Activated CD4-positive, alpha-beta T cell treated with anti-CD3 and anti-CD28 coated beads for 4 hours (primary cell): ENCODE measurements around the gene DPY19L3.
"Not testable (repeated sequence)": the region's sequence is repeated elsewhere in the genome, so short reads cannot be mapped to it uniquely, and the experiment has no call there.

ENCODE experiments used
- DNase-seq, 2 donors: peaks; one replicate each; pipeline ENCODE4 v3.0.0-alpha.2; 2020

Gene DPY19L3

GRCh38 chr19:32397671-32398101, 7.9 kb upstream of the DPY19L3 start:
- no peak for DNase-seq

GRCh38 chr19:32401992-32402391, 3.6 kb upstream of the DPY19L3 start:
- no peak for DNase-seq

GRCh38 chr19:32403291-32403995, 2.1 kb upstream of the DPY19L3 start:
- DNase-seq, result no peak

- no peak for DNase-seq
Measured at GRCh38 chr19:32404213-32404932, 1.2 kb upstream of the DPY19L3 start.

GRCh38 chr19:32404933-32405430, 588 bp upstream of the DPY19L3 start:
- DNase-seq, result no peak

GRCh38 chr19:32406161-32407003, 812 bp downstream of the DPY19L3 start:
- DNase-seq, result no peak

- DNase-seq, result no peak
Measured at GRCh38 chr19:32407004-32407992, 1.7 kb downstream of the DPY19L3 start.

- no peak for DNase-seq
Measured at GRCh38 chr19:32415246-32415645, 9.7 kb downstream of the DPY19L3 start.

GRCh38 chr19:32415669-32416068, 10.1 kb downstream of the DPY19L3 start:
- no peak for DNase-seq

GRCh38 chr19:32416749-32417456, 11.3 kb downstream of the DPY19L3 start:
- no peak for DNase-seq

GRCh38 chr19:32418155-32418554, 12.6 kb downstream of the DPY19L3 start:
- DNase-seq, result no peak

- DNase-seq, result no peak
Measured at GRCh38 chr19:32421589-32422361, 16.2 kb downstream of the DPY19L3 start.

- no peak for DNase-seq
Measured at GRCh38 chr19:32422435-32422834, 16.9 kb downstream of the DPY19L3 start.

GRCh38 chr19:32423944-32424343, 18.4 kb downstream of the DPY19L3 start:
- DNase-seq, result not testable (repeated sequence)

- DNase-seq, result no peak
Measured at GRCh38 chr19:32427536-32427935, 22.0 kb downstream of the DPY19L3 start.

- no peak for DNase-seq
Measured at GRCh38 chr19:32436692-32437091, 31.1 kb downstream of the DPY19L3 start.

- no peak for DNase-seq
Measured at GRCh38 chr19:32437096-32437495, 31.5 kb downstream of the DPY19L3 start.

- no peak for DNase-seq
Measured at GRCh38 chr19:32438751-32439150, 33.2 kb downstream of the DPY19L3 start.

- no peak for DNase-seq
Measured at GRCh38 chr19:32442650-32443049, 37.1 kb downstream of the DPY19L3 start.

- DNase-seq, result not testable (repeated sequence)
Measured at GRCh38 chr19:32447534-32447933, 42.0 kb downstream of the DPY19L3 start.

- no peak for DNase-seq
Measured at GRCh38 chr19:32448026-32448425, 42.5 kb downstream of the DPY19L3 start.
